H1 (cell line): ENCODE results near the gene CCT3. TPM values are rescaled to one million over a fixed set of nuclear protein-coding genes. Genes with fewer than 3 reads are reported as not detected.

Experiments
- CTCF ChIA-PET: fragments of 300-600 bp; sonication (Branson Sonifier 250); formaldehyde crosslinking; loops from one replicate; lab custom pipeline; 2021; ENCODE audit not compliant: partially characterized antibody; lab: Charles Lee
- POLR2A ChIA-PET: fragments of 300-600 bp; sonication (Branson Sonifier 250); formaldehyde crosslinking; loops from one replicate; lab custom pipeline; 2021; ENCODE audit warnings: inconsistent platforms; ENCODE audit not compliant: partially characterized antibody; lab: Charles Lee
- DNase-seq, 2 experiments: peaks; one replicate each; pipeline versions ENCODE4 v3.0.0 to v3.0.0-alpha.2; 2010 to 2022; ENCODE audit warnings: low spot score in 2 of 2, low read depth in 1 of 2, mixed read lengths in 1 of 2
- FAIRE-seq: peaks from 2 replicates; lab custom pipeline; 2011; peaks lifted over from hg19 to GRCh38; lab: Jason Lieb, UNC
- H2AFZ ChIP-seq: 2 replicates; pipeline ENCODE4 v1.8.1; 2012; ENCODE audit warnings: low read length, inconsistent platforms
- H2AK5ac ChIP-seq: 2 replicates; pipeline ENCODE4 v1.6.1; 2013; ENCODE audit warnings: low read depth, low read length
- H2BK120ac ChIP-seq: replicated peaks from 2 replicates; pipeline ENCODE3; 2013; ENCODE audit warnings: low read depth, low read length, inconsistent platforms
- H2BK12ac ChIP-seq: 2 replicates; pipeline ENCODE4 v1.6.1; 2013; ENCODE audit warnings: low read depth, low read length
- H2BK15ac ChIP-seq: 2 replicates; pipeline ENCODE4 v1.6.1; 2013; ENCODE audit warnings: low read length
- H2BK20ac ChIP-seq: 2 replicates; pipeline ENCODE4 v1.6.1; 2013; ENCODE audit warnings: low read length
- H2BK5ac ChIP-seq: 2 replicates; pipeline ENCODE4 v1.6.1; 2013; ENCODE audit warnings: low read depth, low read length
- H3K14ac ChIP-seq: 2 replicates; pipeline ENCODE4 v1.6.1; 2013; ENCODE audit warnings: inconsistent platforms; ENCODE audit not compliant: insufficient read length
- H3K18ac ChIP-seq: 2 replicates; pipeline ENCODE4 v1.6.1; 2013; ENCODE audit warnings: low read length; ENCODE audit errors: extremely low read depth
- H3K23ac ChIP-seq: 2 replicates; pipeline ENCODE4 v1.6.1; 2013; ENCODE audit warnings: inconsistent platforms; ENCODE audit not compliant: insufficient read length
- H3K23me2 ChIP-seq: 2 replicates; pipeline ENCODE4 v1.6.1; 2013; ENCODE audit warnings: low read depth, low read length
- H3K27ac ChIP-seq: 2 replicates; pipeline ENCODE4 v1.6.1; 2011; ENCODE audit warnings: low read depth, low read length, inconsistent platforms
- H3K27me3 ChIP-seq, 4 experiments: replicated peaks in 1 of 4; 1 replicate in 1 of 4; 2 replicates in 3 of 4; pipeline versions ENCODE4 v1.6.1 to v1.8.1; 2011 to 2013; ENCODE audit warnings: low read length in 3 of 4, mild to moderate bottlenecking in 3 of 4, inconsistent platforms in 2 of 4, mixed read lengths in 2 of 4, moderate library complexity in 1 of 4; ENCODE audit not compliant: control insufficient read depth in 3 of 4, insufficient read depth in 3 of 4; ENCODE audit errors: extremely low read depth in 1 of 4
- H3K36me3 ChIP-seq, 4 experiments: 2 replicates each; pipeline versions ENCODE4 v1.6.1 to v1.8.1; 2011 to 2013; ENCODE audit warnings: mild to moderate bottlenecking in 4 of 4, low read length in 3 of 4, moderate library complexity in 2 of 4, control low read depth in 1 of 4, inconsistent platforms in 1 of 4; ENCODE audit not compliant: insufficient read depth in 4 of 4, control insufficient read depth in 2 of 4
- H3K4ac ChIP-seq: replicated peaks from 2 replicates; pipeline ENCODE3; 2013; ENCODE audit warnings: low read length, low read depth, mixed read lengths, inconsistent platforms; ENCODE audit not compliant: insufficient read length
- H3K4me1 ChIP-seq, 4 experiments: replicated peaks in 1 of 4; 1 replicate in 1 of 4; 2 replicates in 3 of 4; pipeline versions ENCODE4 v1.6.1 to v1.8.1; 2011 to 2013; ENCODE audit warnings: low read length in 3 of 4, inconsistent platforms in 2 of 4, mixed read lengths in 1 of 4; ENCODE audit not compliant: insufficient read depth in 4 of 4, control insufficient read depth in 3 of 4
- H3K4me2 ChIP-seq, 2 experiments: 2 replicates each; pipeline versions ENCODE4 v1.6.1 to v1.8.1; 2011 to 2013; ENCODE audit warnings: low read depth in 2 of 2, low read length in 2 of 2, control low read depth in 1 of 2, inconsistent platforms in 1 of 2, mild to moderate bottlenecking in 1 of 2; ENCODE audit not compliant: insufficient read depth in 1 of 2
- H3K4me3 ChIP-seq, 4 experiments: fragments of 200-600, 300-600 bp in 1 of 4; sonication (generic), shearing (Covaris generic), sonication (Bioruptor Twin) in 1 of 4; 2 replicates each; pipeline versions ENCODE4 v1.5.1 to v1.8.1; 2011 to 2016; ENCODE audit warnings: low read length in 4 of 4, low read depth in 3 of 4, control low read depth in 2 of 4, inconsistent platforms in 2 of 4, mild to moderate bottlenecking in 2 of 4, mixed read lengths in 1 of 4, moderate library complexity in 1 of 4; ENCODE audit not compliant: insufficient read depth in 2 of 4; ENCODE audit errors: extremely low read depth in 1 of 4
- H3K56ac ChIP-seq: replicated peaks from 2 replicates; pipeline ENCODE3; 2013; ENCODE audit warnings: low read depth, mild to moderate bottlenecking, mixed read lengths, low read length, inconsistent platforms; ENCODE audit not compliant: insufficient read length
- H3K79me1 ChIP-seq: 2 replicates; pipeline ENCODE4 v1.6.1; 2013; ENCODE audit warnings: low read depth, low read length, control low read depth
- H3K79me2 ChIP-seq, 2 experiments: 2 replicates each; pipeline versions ENCODE4 v1.6.1 to v1.8.1; 2012 to 2013; ENCODE audit warnings: low read length in 2 of 2, mild to moderate bottlenecking in 2 of 2, inconsistent platforms in 1 of 2; ENCODE audit not compliant: insufficient read depth in 2 of 2, control insufficient read depth in 1 of 2
- H3K9ac ChIP-seq, 4 experiments: replicated peaks in 1 of 4; 1 replicate in 1 of 4; 2 replicates in 3 of 4; pipeline versions ENCODE4 v1.6.1 to v1.8.1; 2011 to 2013; ENCODE audit warnings: low read depth in 3 of 4, low read length in 3 of 4, control low read depth in 2 of 4, mild to moderate bottlenecking in 2 of 4, moderate library complexity in 2 of 4, inconsistent platforms in 1 of 4; ENCODE audit errors: extremely low read depth in 1 of 4
- H3K9me3 ChIP-seq, 2 experiments: 2 replicates each; pipeline versions ENCODE4 v1.6.1 to v1.8.1; 2012 to 2013; ENCODE audit warnings: mild to moderate bottlenecking in 2 of 2, moderate library complexity in 2 of 2, control low read depth in 1 of 2, inconsistent platforms in 1 of 2, low read depth in 1 of 2, low read length in 1 of 2, mixed read lengths in 1 of 2; ENCODE audit not compliant: insufficient read depth in 2 of 2
- H4K20me1 ChIP-seq, 2 experiments: replicated peaks in 1 of 2; 2 replicates each; pipeline versions ENCODE3 to v1.8.1; 2011 to 2013; ENCODE audit warnings: inconsistent platforms in 2 of 2, low read length in 2 of 2, mild to moderate bottlenecking in 1 of 2; ENCODE audit not compliant: insufficient read depth in 2 of 2, control insufficient read depth in 1 of 2
- H4K5ac ChIP-seq: 2 replicates; pipeline ENCODE4 v1.6.1; 2013; ENCODE audit warnings: low read length, low read depth, mixed read lengths, inconsistent platforms; ENCODE audit not compliant: insufficient read length
- H4K8ac ChIP-seq: 2 replicates; pipeline ENCODE4 v1.8.0; 2013; ENCODE audit warnings: mild to moderate bottlenecking, moderate library complexity, low read length, inconsistent platforms; ENCODE audit not compliant: insufficient read depth; ENCODE audit errors: extremely low read depth
- H4K91ac ChIP-seq: replicated peaks from 2 replicates; pipeline ENCODE3; 2013; ENCODE audit warnings: low read length, mixed read lengths, inconsistent platforms; ENCODE audit not compliant: insufficient read length
- CBX5 ChIP-seq: fragments of 300-800, 300-1000 bp; sonication (generic); IDR thresholded peaks from 2 replicates; pipeline ENCODE4 v1.7.1; 2016; ENCODE audit warnings: antibody characterized with exemption, low read length, low read depth
- POLR2A ChIP-seq, 2 experiments: IDR thresholded peaks; 1 replicate in 1 of 2; 2 replicates in 1 of 2; pipeline ENCODE4 v1.6.1; 2011; ENCODE audit warnings: low read depth in 2 of 2, low read length in 2 of 2, mild to moderate bottlenecking in 2 of 2; ENCODE audit errors: control extremely low read depth in 1 of 2
- WGBS, 2 experiments: shearing (Covaris generic) in 1 of 2; methylation state at CpG; one replicate each; pipeline versions ENCODE4 v1.1.6 to v1.1.7; 2013 to 2015; ENCODE audit warnings: low lambda C conversion rate in 2 of 2, mixed read lengths in 2 of 2, inconsistent platforms in 1 of 2, low coverage in 1 of 2, missing lambda C conversion rate in 1 of 2; ENCODE audit not compliant: insufficient replicate concordance in 2 of 2, insufficient coverage in 1 of 2, insufficient read length in 1 of 2; ENCODE audit errors: extremely low coverage in 1 of 2, missing lambda C conversion rate in 1 of 2; 5-methylcytosine and 5-hydroxymethylcytosine counted together
- polyA plus RNA-seq, 7 experiments: library from polyadenylated mRNA; depleted of rRNA in 3 of 7; stranded (reverse) in 5 of 7; unstranded in 2 of 7; fragments of >200 nt in 5 of 7; fragments of 200-250 nt in 2 of 7; gene quantifications; 1 replicate in 5 of 7; 2 replicates in 1 of 7; 4 replicates in 1 of 7; pipeline versions ENCODE4 v1.2.1 to v1.2.3, GENCODE V29; 2011 to 2013; ENCODE audit warnings: missing spikeins in 2 of 7, mixed read lengths in 2 of 7
- total RNA-seq: library from RNA; stranded (reverse); fragmentation: NEBNext Ultra II Directional; extraction: Animal tissue kit (Norgen Biotek cat#: 25700); gene quantifications from 2 replicates; pipeline ENCODE4 v1.2.1, GENCODE V29; 2021

Gene CCT3
- total and polyA plus RNA-seq, 2 of the 8 experiments (the other 6 are each of a cell fraction or from before 2014, with no cell fraction given), result 431 to 480 TPM

GRCh38 chr1:156283521-156283920 is 54.6 kb downstream of the CCT3 start:
- Histone ChIP-seq H4K20me1 (peaks cover 3 to 13% of the 10 kb centered on the region in 2 experiments), H2BK15ac (no peak overlapping the region; the same call in 1 of the 2 replicates), H3K4me3 (peak overlapping the region; percentile 74 to 93 (median 85); a peak in 7 of 8 replicates), H2AK5ac (no peak overlapping the region; the same call in 1 of the 2 replicates), H3K79me1 (peaks cover 10% of the 10 kb centered on the region), H2BK12ac (no peak overlapping the region), H3K4me2 (peak overlapping the region; percentile 78 to 92), H3K4ac (no peak overlapping the region), H4K8ac (no peak overlapping the region), H3K27ac (peak overlapping the region; percentile 78), H3K27me3 (no peaks in the 10 kb centered on the region), H3K79me2 (peaks cover 23 to 37% of the 10 kb centered on the region in 2 experiments), H3K9ac (peak overlapping the region; percentile 88 to 97 (median 96)), H3K14ac (no peak overlapping the region), H3K56ac (no peak overlapping the region), H4K5ac (no peak overlapping the region), H3K18ac (no peak overlapping the region), H3K36me3 (peaks cover 2 to 13% (median 7%) of the 10 kb centered on the region in 4 experiments; a peak in 5 of 8 replicates), H2BK120ac (no peak overlapping the region), H2BK5ac (no peak overlapping the region; the same call in 1 of the 2 replicates), H3K23me2 (peaks cover 13% of the 10 kb centered on the region), H3K4me1 (peaks cover 0 to 10% (median 3%) of the 10 kb centered on the region in 4 experiments; a peak in 2 of 7 replicates), H4K91ac (no peak overlapping the region), H3K9me3 (no peaks in the 10 kb centered on the region), H2BK20ac (no peak overlapping the region), H2AFZ (peak overlapping the region; percentile 45), H3K23ac (no peak overlapping the region)
- WGBS, 2 experiments, result 100% methylated on average over 1 of the region's 1 CpG; no CpG with 5 or more reads in 1 of the 2 experiments
- TF ChIP-seq CBX5, result no peak
- no peak for TF ChIP-seq POLR2A (IDR thresholded peaks at IDR 0.05; ENCODE audit: control extremely low read depth in 1 of 2, low read depth in 2 of 2, low read length in 2 of 2)
- FAIRE-seq (no peak), DNase-seq (no peak)
- ChIA-PET CTCF (interaction anchor here (0.7 to 5.3 kb wide), 12 partner anchors 11 to 1032 kb away, joined by 3 to 25 read pairs (median 3); no protein-coding TSS in a partner anchor), POLR2A (interaction anchor here (0.9 to 17.4 kb wide), 17 partner anchors 8 to 1077 kb away, joined by 3 to 221 read pairs (median 7); partner anchors contain the start of genes BGLAP, CCT3, GLMP and PAQR6)
